Panc1 (cell line): ENCODE results near the gene AMER1. TPM values are rescaled to one million over a fixed set of nuclear protein-coding genes. Genes with fewer than 3 reads are reported as not detected.

Source experiments
- ATAC-seq: fragments of 200-7000 bp; cut with Tn5 transposase; 2 replicates; pipeline ENCODE4 v1.9.1; 2020; ENCODE audit warnings: mild to moderate bottlenecking, moderate library complexity
- BruUV-seq: library from RNA; stranded (reverse); fragments of 400-500 nt; replicated peaks from 2 replicates; lab custom pipeline; 2021; lab: Mats Ljungman, UMichigan
- CTCF ChIA-PET: fragments of 300-600 bp; sonication (Branson Sonifier 250); formaldehyde crosslinking; loops from one replicate; lab custom pipeline; 2022; ENCODE audit warnings: antibody characterized with exemption; lab: Charles Lee
- POLR2A ChIA-PET: fragments of 300-600 bp; sonication (Branson Sonifier 250); formaldehyde crosslinking; loops from one replicate; lab custom pipeline; 2022; ENCODE audit warnings: antibody characterized with exemption; lab: Charles Lee
- DNase-seq: peaks from one replicate; pipeline ENCODE4 v3.0.0-alpha.2; 2010; ENCODE audit warnings: low read depth, low spot score
- H3K27ac ChIP-seq: 2 replicates; pipeline ENCODE4 v1.5.1; 2011; ENCODE audit warnings: mild to moderate bottlenecking, low read length, inconsistent platforms
- H3K27me3 ChIP-seq: fragments of 200-500 bp; sonication (Bioruptor generic); 2 replicates; pipeline ENCODE4 v1.6.0; 2014; ENCODE audit warnings: low read length, inconsistent platforms; ENCODE audit not compliant: control insufficient read depth, insufficient read depth
- H3K36me3 ChIP-seq: fragments of 200-500 bp; sonication (Bioruptor generic); 2 replicates; pipeline ENCODE4 v1.5.1; 2014; ENCODE audit warnings: inconsistent platforms, mild to moderate bottlenecking, low read length, moderate library complexity; ENCODE audit not compliant: control insufficient read depth, insufficient read depth
- H3K4me1 ChIP-seq: 2 replicates; pipeline ENCODE4 v1.5.1; 2011; ENCODE audit warnings: inconsistent platforms, mild to moderate bottlenecking, low read length, moderate library complexity; ENCODE audit not compliant: control insufficient read depth, insufficient read depth
- H3K4me3 ChIP-seq, 2 experiments: 2 replicates each; pipeline ENCODE4 v1.5.1; 2011 to 2012; ENCODE audit warnings: low read depth in 2 of 2, low read length in 2 of 2, mild to moderate bottlenecking in 2 of 2, inconsistent platforms in 1 of 2, moderate library complexity in 1 of 2
- H3K9me3 ChIP-seq: fragments of 200-500 bp; sonication (Bioruptor generic); 2 replicates; pipeline ENCODE4 v1.5.1; 2014; ENCODE audit warnings: low read depth, mild to moderate bottlenecking, inconsistent platforms, low read length, moderate library complexity; ENCODE audit not compliant: control insufficient read depth, insufficient read depth
- POLR2AphosphoS5 ChIP-seq: IDR thresholded peaks from 2 replicates; pipeline ENCODE4 v1.6.1; 2012; ENCODE audit warnings: mild to moderate bottlenecking, low read depth, low read length, moderate library complexity
- SIN3A ChIP-seq: IDR thresholded peaks from 2 replicates; pipeline ENCODE4 v1.6.1; 2012; ENCODE audit warnings: low read depth, mild to moderate bottlenecking, low read length, moderate library complexity, borderline replicate concordance; ENCODE audit not compliant: insufficient read depth
- TCF7L2 ChIP-seq: IDR thresholded peaks from 2 replicates; pipeline ENCODE4 v1.6.1; 2011; ENCODE audit warnings: mild to moderate bottlenecking, low read depth, low read length, inconsistent platforms
- in situ Hi-C: cut with HindIII; loops from 2 replicates; pipeline ENCODE4 v1.10.0; 2016; ENCODE audit warnings: low sequenced_read_pairs, low pct_unique_long_range_greater_than_20kb
- intact Hi-C: fragments of 100-400 bp; cut with micrococcal nuclease; formaldehyde crosslinking; loops from one replicate; pipeline ENCODE4 v1.10.0; 2022; ENCODE audit not compliant: unreplicated experiment
- total RNA-seq: library from RNA; stranded (reverse); gene quantifications from one replicate; pipeline ENCODE4 v1.2.1, GENCODE V29; 2021; ENCODE audit not compliant: unreplicated experiment
- TF ChIP-seq, protein P1 (sequence below), 2 experiments: IDR thresholded peaks; 2 replicates each; pipeline ENCODE4 v1.6.1; 2011 to 2012; ENCODE audit warnings: low read depth in 2 of 2, control low read depth in 1 of 2, low read length in 1 of 2, mild to moderate bottlenecking in 1 of 2, moderate library complexity in 1 of 2; ENCODE audit not compliant: insufficient read depth in 1 of 2
- TF ChIP-seq, protein P2 (sequence below): fragments of 450-650 bp; IDR thresholded peaks from 2 replicates; pipeline ENCODE4 v1.5.1; 2017; ENCODE audit warnings: mild to moderate bottlenecking

Gene AMER1
- total RNA-seq, 1 experiment from 2014 or later, result 3.9 TPM

DNA sequence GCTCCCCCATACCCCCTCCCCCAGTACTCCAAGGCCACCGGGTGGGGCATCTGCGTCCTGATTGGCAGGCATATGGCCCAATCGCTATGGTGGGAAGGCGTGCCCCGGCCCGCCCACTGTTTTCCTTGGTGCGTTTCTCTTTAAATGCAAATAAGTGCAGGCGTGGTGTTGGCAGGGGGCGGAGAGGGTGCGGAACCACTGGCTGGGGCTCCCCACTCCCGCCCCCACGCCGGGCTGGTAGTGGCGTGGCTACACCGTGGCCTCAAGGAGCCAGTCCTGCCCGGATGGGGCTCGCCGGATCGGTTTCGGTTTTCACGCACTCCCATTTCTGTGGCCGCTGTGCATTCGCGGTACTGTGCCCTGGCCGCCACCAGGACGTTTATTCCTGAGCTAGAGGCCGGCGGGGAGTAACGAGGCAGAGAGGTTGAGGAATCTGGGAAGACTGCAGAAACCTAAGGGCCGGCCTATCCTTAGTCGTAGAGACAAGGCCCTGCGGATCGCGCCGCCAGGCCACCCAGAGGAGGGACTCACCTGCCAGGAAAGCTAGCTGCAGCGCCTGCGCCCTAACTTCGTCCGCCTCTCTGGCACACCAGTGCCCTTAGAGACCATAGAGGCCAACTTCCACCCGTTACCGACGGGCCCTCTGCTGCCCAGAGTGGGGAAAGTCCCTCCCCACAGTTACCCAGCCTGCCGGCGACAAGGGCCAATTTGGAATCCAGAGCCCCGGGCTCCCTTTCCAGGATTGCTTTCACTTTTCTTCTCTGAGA lies 410 bp upstream of the AMER1 start:
- ChIA-PET POLR2A (interaction anchor here (0.6 kb wide), 1 partner anchor 810 kb away, joined by 3 read pairs; no protein-coding TSS in a partner anchor), CTCF (no interaction called here)
- Histone ChIP-seq H3K27me3 (no peaks in the 10 kb centered on the region), H3K27ac (peak overlapping the region; percentile 84), H3K9me3 (no peaks in the 10 kb centered on the region), H3K4me3 (peak overlapping the region; percentile 62 to 73), H3K36me3 (no peaks in the 10 kb centered on the region), H3K4me1 (peaks cover 6% of the 10 kb centered on the region; the same call in 1 of the 2 replicates)
- in situ Hi-C loops (no loop called here), intact Hi-C loops (loop anchor here (5.0 kb wide), 1 partner anchor 46 kb away; no protein-coding TSS in a partner anchor)
- DNase-seq (peak; percentile 72), ATAC-seq (peak; percentile 94)
- peak; percentile 60 for TF ChIP-seq POLR2AphosphoS5
- TF ChIP-seq, protein P1, sequence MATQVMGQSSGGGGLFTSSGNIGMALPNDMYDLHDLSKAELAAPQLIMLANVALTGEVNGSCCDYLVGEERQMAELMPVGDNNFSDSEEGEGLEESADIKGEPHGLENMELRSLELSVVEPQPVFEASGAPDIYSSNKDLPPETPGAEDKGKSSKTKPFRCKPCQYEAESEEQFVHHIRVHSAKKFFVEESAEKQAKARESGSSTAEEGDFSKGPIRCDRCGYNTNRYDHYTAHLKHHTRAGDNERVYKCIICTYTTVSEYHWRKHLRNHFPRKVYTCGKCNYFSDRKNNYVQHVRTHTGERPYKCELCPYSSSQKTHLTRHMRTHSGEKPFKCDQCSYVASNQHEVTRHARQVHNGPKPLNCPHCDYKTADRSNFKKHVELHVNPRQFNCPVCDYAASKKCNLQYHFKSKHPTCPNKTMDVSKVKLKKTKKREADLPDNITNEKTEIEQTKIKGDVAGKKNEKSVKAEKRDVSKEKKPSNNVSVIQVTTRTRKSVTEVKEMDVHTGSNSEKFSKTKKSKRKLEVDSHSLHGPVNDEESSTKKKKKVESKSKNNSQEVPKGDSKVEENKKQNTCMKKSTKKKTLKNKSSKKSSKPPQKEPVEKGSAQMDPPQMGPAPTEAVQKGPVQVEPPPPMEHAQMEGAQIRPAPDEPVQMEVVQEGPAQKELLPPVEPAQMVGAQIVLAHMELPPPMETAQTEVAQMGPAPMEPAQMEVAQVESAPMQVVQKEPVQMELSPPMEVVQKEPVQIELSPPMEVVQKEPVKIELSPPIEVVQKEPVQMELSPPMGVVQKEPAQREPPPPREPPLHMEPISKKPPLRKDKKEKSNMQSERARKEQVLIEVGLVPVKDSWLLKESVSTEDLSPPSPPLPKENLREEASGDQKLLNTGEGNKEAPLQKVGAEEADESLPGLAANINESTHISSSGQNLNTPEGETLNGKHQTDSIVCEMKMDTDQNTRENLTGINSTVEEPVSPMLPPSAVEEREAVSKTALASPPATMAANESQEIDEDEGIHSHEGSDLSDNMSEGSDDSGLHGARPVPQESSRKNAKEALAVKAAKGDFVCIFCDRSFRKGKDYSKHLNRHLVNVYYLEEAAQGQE (IDR thresholded peaks at IDR 0.05; ENCODE audit: insufficient read depth in 1 of 2, low read depth in 2 of 2, low read length in 1 of 2), result no peak
- TF ChIP-seq SIN3A, result no peak
- TF ChIP-seq, protein P2, sequence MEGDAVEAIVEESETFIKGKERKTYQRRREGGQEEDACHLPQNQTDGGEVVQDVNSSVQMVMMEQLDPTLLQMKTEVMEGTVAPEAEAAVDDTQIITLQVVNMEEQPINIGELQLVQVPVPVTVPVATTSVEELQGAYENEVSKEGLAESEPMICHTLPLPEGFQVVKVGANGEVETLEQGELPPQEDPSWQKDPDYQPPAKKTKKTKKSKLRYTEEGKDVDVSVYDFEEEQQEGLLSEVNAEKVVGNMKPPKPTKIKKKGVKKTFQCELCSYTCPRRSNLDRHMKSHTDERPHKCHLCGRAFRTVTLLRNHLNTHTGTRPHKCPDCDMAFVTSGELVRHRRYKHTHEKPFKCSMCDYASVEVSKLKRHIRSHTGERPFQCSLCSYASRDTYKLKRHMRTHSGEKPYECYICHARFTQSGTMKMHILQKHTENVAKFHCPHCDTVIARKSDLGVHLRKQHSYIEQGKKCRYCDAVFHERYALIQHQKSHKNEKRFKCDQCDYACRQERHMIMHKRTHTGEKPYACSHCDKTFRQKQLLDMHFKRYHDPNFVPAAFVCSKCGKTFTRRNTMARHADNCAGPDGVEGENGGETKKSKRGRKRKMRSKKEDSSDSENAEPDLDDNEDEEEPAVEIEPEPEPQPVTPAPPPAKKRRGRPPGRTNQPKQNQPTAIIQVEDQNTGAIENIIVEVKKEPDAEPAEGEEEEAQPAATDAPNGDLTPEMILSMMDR, result peak; percentile 44
- TF ChIP-seq TCF7L2, result no peak
- no TSS peak for BruUV-seq

DNA sequence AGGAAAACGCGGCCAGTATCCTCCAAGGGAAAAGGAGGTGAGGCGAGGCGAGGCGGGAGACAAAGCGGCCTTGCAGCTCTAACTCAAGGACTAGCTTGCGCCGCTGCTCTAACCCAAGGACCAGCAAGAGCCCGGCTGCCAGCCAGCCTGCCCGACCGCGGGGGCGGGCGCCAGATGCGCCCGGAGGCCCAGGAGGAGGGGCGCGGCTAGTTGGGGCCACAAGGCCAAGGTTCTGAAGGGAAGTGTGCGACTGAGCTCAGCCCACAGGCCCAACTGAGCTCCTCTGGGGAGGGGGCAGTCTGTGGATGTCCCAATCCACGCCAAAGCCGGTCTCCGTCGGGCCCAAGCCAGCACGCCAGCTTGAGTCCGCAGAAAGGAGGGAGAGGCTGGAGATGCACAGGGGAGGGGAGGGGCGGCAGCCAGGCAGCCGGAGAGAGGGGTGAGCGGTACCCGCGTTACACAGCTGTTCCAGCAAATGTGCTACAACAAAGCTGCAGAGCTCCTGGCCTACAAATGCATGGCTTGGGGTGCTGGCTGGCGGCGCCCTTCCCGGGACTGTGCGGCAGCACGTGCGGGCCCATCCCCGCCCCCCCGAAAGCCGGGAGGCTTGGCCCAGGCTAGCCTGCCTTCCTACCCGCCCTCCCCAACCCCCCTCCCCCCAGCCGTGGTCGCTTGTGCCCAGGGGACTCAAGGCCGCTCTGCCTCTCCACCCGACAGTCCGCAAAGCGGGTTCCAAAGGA lies 637 bp downstream of the AMER1 start:
- intact Hi-C loops, result loop anchor here (5.0 kb wide), 1 partner anchor 47 kb away; no protein-coding TSS in a partner anchor
- CTCF ChIA-PET, result interaction anchor here (0.6 kb wide), 1 partner anchor 18 kb away, joined by 3 read pairs; no protein-coding TSS in a partner anchor
- in situ Hi-C loops, result no loop called here

More for the DNA sequence above, 637 bp downstream of the AMER1 start:
- Histone ChIP-seq H3K27me3 (no peaks in the 10 kb centered on the region), H3K4me3 (peak overlapping the region; percentile 62 to 73), H3K27ac (peak overlapping the region; percentile 66), H3K36me3 (no peaks in the 10 kb centered on the region), H3K9me3 (no peaks in the 10 kb centered on the region), H3K4me1 (peaks cover 6% of the 10 kb centered on the region; the same call in 1 of the 2 replicates)
- POLR2A ChIA-PET, result interaction anchor here (0.5 kb wide), 1 partner anchor 1463 kb away, joined by 3 read pairs; the partner anchor contains the start of gene MSN
- no peak for DNase-seq
- no TSS peak for BruUV-seq
- peak; percentile 39 for ATAC-seq
- TF ChIP-seq, protein P1 (IDR thresholded peaks at IDR 0.05; ENCODE audit: insufficient read depth in 1 of 2, low read depth in 2 of 2, low read length in 1 of 2), result no peak
- TF ChIP-seq TCF7L2 (no peak), SIN3A (no peak), POLR2AphosphoS5 (no peak)
- TF ChIP-seq, protein P2, result no peak
